HepG2 (cell line): ENCODE results near the gene OASL. TPM values are rescaled to one million over a fixed set of nuclear protein-coding genes. Genes with fewer than 3 reads are reported as not detected.

ENCODE experiments used
- ARID4A ChIP-seq: sonication (generic); formaldehyde crosslinking; IDR thresholded peaks from 2 replicates; pipeline ENCODE4 v1.5.0; 2020; ENCODE audit warnings: mild to moderate bottlenecking, missing genetic modification reagents, borderline replicate concordance
- ESRRA ChIP-seq: sonication (generic); formaldehyde crosslinking; IDR thresholded peaks from 2 replicates; pipeline ENCODE4 v1.5.1; 2020; ENCODE audit warnings: mild to moderate bottlenecking, low read depth, missing genetic modification reagents
- FOXA1 ChIP-seq, 2 experiments: fragments of 450-650 bp in 1 of 2; sonication (generic) in 1 of 2; formaldehyde crosslinking in 1 of 2; IDR thresholded peaks; 2 replicates each; pipeline versions ENCODE4 v1.4.0 to v1.6.1; 2016 to 2020; ENCODE audit warnings: missing genetic modification reagents in 1 of 2
- FOXA3 ChIP-seq: IDR thresholded peaks from 2 replicates; pipeline ENCODE4 v1.6.1; 2016; ENCODE audit warnings: missing genetic modification reagents, missing compliant biosample characterization
- FOXK1 ChIP-seq: sonication (generic); formaldehyde crosslinking; IDR thresholded peaks from 2 replicates; pipeline ENCODE4 v1.4.0; 2020; ENCODE audit warnings: low read depth, missing genetic modification reagents, borderline replicate concordance
- MAZ ChIP-seq, 2 experiments: sonication (generic) in 1 of 2; formaldehyde crosslinking in 1 of 2; IDR thresholded peaks; 2 replicates each; pipeline versions ENCODE4 v1.5.0 to v1.6.1; 2012 to 2020; ENCODE audit warnings: low read depth in 2 of 2, mild to moderate bottlenecking in 2 of 2, borderline replicate concordance in 1 of 2, improper control_type of control experiment in 1 of 2, low read length in 1 of 2, missing genetic modification reagents in 1 of 2, moderate library complexity in 1 of 2
- NCOR1 ChIP-seq: fragments of 200-600 bp; sonication (generic); IDR thresholded peaks from 2 replicates; pipeline ENCODE4 v1.7.0; 2017; ENCODE audit warnings: antibody characterized with exemption, low read length, borderline replicate concordance
- NR2F2 ChIP-seq: IDR thresholded peaks from 2 replicates; pipeline ENCODE4 v1.6.1; 2012; ENCODE audit warnings: low read depth, inconsistent platforms, borderline replicate concordance
- RFX1 ChIP-seq: fragments of 450-650 bp; IDR thresholded peaks from 2 replicates; pipeline ENCODE4 v1.6.1; 2017
- RFX3 ChIP-seq: IDR thresholded peaks from 2 replicates; pipeline ENCODE4 v1.6.1; 2016; ENCODE audit warnings: missing biosample characterization, missing genetic modification reagents
- RFX5 ChIP-seq: IDR thresholded peaks from 2 replicates; pipeline ENCODE4 v1.6.1; 2011; ENCODE audit warnings: low read depth, low read length, improper control_type of control experiment
- RXRB ChIP-seq: IDR thresholded peaks from 2 replicates; pipeline ENCODE4 v1.6.1; 2016; ENCODE audit warnings: borderline replicate concordance, missing genetic modification reagents, missing compliant biosample characterization
- SAP130 ChIP-seq: IDR thresholded peaks from 2 replicates; pipeline ENCODE4 v1.6.1; 2016; ENCODE audit warnings: low read depth
- SOX13 ChIP-seq, 3 experiments: fragments of 450-650 bp in 1 of 3; sonication (generic) in 1 of 3; formaldehyde crosslinking in 1 of 3; IDR thresholded peaks in 2 of 3; conservative IDR thresholded peaks in 1 of 3; 2 replicates each; pipeline versions ENCODE4 v1.5.0 to v1.6.1; 2016 to 2020; ENCODE audit warnings: antibody characterized with exemption in 1 of 3, mild to moderate bottlenecking in 1 of 3, missing compliant biosample characterization in 1 of 3, missing genetic modification reagents in 1 of 3, moderate library complexity in 1 of 3
- TEAD3 ChIP-seq: optimal IDR thresholded peaks from 2 replicates; pipeline ENCODE3; 2016; ENCODE audit warnings: borderline replicate concordance
- TFAP4 ChIP-seq: sonication (generic); IDR thresholded peaks from 2 replicates; pipeline ENCODE4 v1.6.1; 2016; ENCODE audit warnings: low read depth, borderline replicate concordance
- THAP11 ChIP-seq: IDR thresholded peaks from 2 replicates; pipeline ENCODE4 v1.6.1; 2016; ENCODE audit warnings: missing biosample characterization, missing genetic modification reagents
- TOPORS ChIP-seq: sonication (generic); formaldehyde crosslinking; IDR thresholded peaks from 2 replicates; pipeline ENCODE4 v1.8.0; 2023; ENCODE audit warnings: mild to moderate bottlenecking, missing genetic modification reagents
- ZNF3 ChIP-seq: IDR thresholded peaks from 2 replicates; pipeline ENCODE4 v1.7.0; 2017; ENCODE audit warnings: inconsistent platforms
- ZNF414 ChIP-seq: sonication (generic); formaldehyde crosslinking; IDR thresholded peaks from 2 replicates; pipeline ENCODE4 v1.5.0; 2020; ENCODE audit warnings: missing genetic modification reagents
- ZNF784 ChIP-seq: sonication (generic); formaldehyde crosslinking; IDR thresholded peaks from 2 replicates; pipeline ENCODE4 v1.5.1; 2020; ENCODE audit warnings: missing genetic modification reagents, mild to moderate bottlenecking, borderline replicate concordance
- polyA plus RNA-seq, 8 experiments: library from polyadenylated mRNA; depleted of rRNA in 3 of 8; stranded (reverse) in 7 of 8; unstranded in 1 of 8; fragments of >200 nt; fragmentation: Illumina TruSeq in 4 of 8; extraction: Trizol in 4 of 8; gene quantifications; 2 replicates each; pipeline versions ENCODE4 v1.2.1 to v1.2.3, GENCODE V29; 2011 to 2016; ENCODE audit warnings: low read depth in 4 of 8, missing spikeins in 1 of 8, mixed read lengths in 1 of 8; ENCODE audit not compliant: insufficient read depth in 1 of 8
- total RNA-seq, 5 experiments: library from RNA; depleted of rRNA; stranded (reverse); fragments of >200 nt; fragmentation: Illumina TruSeq; extraction: Trizol; gene quantifications; 2 replicates each; pipeline ENCODE4 v1.2.3, GENCODE V29; 2016; ENCODE audit warnings: low read depth in 1 of 5
- TF ChIP-seq, protein P1 (sequence below): sonication (generic); formaldehyde crosslinking; IDR thresholded peaks from 2 replicates; pipeline ENCODE4 v1.8.1; 2023; ENCODE audit warnings: mild to moderate bottlenecking, moderate library complexity, missing genetic modification reagents

Gene OASL
- total and polyA plus RNA-seq, 2 of the 13 experiments (the other 11 are each of a cell fraction or from before 2014, with no cell fraction given): 0.11 to 0.22 TPM

- TF ChIP-seq ARID4A (CRISPR knock-in tag) (peak; percentile 14; the same call in 1 of the 2 replicates), RFX1 (peak; percentile 87), MAZ (IDR thresholded peaks at IDR 0.05; ENCODE audit: borderline replicate concordance, low read depth, low read length) (no peak), MAZ (CRISPR knock-in tag; IDR thresholded peaks at IDR 0.05; ENCODE audit: low read depth) (no peak), THAP11 (0 out of 2 replicates have a peak, but pooled peaks have one; percentile 17), NCOR1 (no peak), RFX3 (CRISPR knock-in tag) (peak; percentile 86), RXRB (CRISPR knock-in tag) (0 out of 2 replicates have a peak, but pooled peaks have one; percentile 16), ZNF3 (CRISPR knock-in tag) (no peak), FOXK1 (no peak), ZNF784 (no peak), NR2F2 (no peak), TFAP4 (peak; percentile 57; the same call in 1 of the 2 replicates), ZNF414 (CRISPR knock-in tag) (no peak), SAP130 (CRISPR knock-in tag) (peak; percentile 39), RFX5 (peak; percentile 36; the same call in 1 of the 2 replicates), TEAD3 (peak; percentile 38), FOXA1 (IDR thresholded peaks at IDR 0.05) (no peak), FOXA1 (CRISPR knock-in tag; IDR thresholded peaks at IDR 0.05) (0 out of 2 replicates have a peak, but pooled peaks have one; percentile 6), FOXA3 (CRISPR knock-in tag) (0 out of 2 replicates have a peak, but pooled peaks have one; percentile 29), SOX13 (IDR thresholded peaks at IDR 0.05) (no peak), SOX13 (CRISPR knock-in tag; conservative IDR thresholded peaks at IDR 0.05 in 1 of 2, IDR thresholded peaks at IDR 0.05 in 1 of 2) (0 out of 4 replicates have a peak, but pooled peaks of 1 of the 2 experiments have one; percentile 14), ESRRA (CRISPR knock-in tag) (0 out of 2 replicates have a peak, but pooled peaks have one; percentile 40), TOPORS (CRISPR knock-in tag) (no peak)
- TF ChIP-seq, protein P1, sequence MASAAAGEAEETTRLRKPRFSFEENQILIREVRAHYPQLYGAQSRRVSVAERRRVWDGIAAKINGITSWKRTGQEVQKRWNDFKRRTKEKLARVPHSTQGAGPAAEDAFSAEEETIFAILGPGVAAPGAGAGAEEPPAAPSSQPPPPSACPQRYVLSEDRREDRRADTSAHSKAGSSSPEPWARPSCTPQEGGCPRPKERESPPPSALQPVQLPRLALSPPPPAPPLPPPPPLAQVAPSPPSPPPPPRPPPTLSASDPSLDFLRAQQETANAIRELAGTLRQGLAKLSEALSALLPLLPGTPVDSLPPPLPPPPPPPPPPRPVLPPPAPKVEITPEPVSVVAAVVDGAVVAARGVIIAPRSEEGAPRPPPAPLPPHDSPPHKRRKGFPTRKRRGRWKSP (CRISPR knock-in tag): no peak
Observed at GRCh38 chr12:121023799-121024198, 15.2 kb downstream of the OASL start (continued).
